HepG2 (cell line): ENCODE data around the gene ARHGAP22.

Source experiments
- BCL6 ChIP-seq: IDR thresholded peaks from 2 replicates; pipeline ENCODE4 v1.6.1; 2016; ENCODE audit warnings: missing genetic modification reagents, missing compliant biosample characterization
- BHLHE40 ChIP-seq: IDR thresholded peaks from 2 replicates; pipeline ENCODE4 v1.6.1; 2011; ENCODE audit warnings: low read length, improper control_type of control experiment
- CTCF ChIP-seq: sonication (generic); formaldehyde crosslinking; IDR thresholded peaks from 2 replicates; pipeline ENCODE4 v1.5.0; 2020; ENCODE audit warnings: mild to moderate bottlenecking, missing genetic modification reagents, moderate library complexity
- EZH2 ChIP-seq: conservative IDR thresholded peaks from 2 replicates; pipeline ENCODE4 v1.6.1; 2012; ENCODE audit warnings: mild to moderate bottlenecking, low read depth, low read length, moderate library complexity
- HNF4A ChIP-seq: sonication (generic); formaldehyde crosslinking; IDR thresholded peaks from 2 replicates; pipeline ENCODE4 v1.4.0; 2020; ENCODE audit warnings: missing genetic modification reagents
- KAT8 ChIP-seq: IDR thresholded peaks from 2 replicates; pipeline ENCODE4 v1.6.1; 2016; ENCODE audit warnings: missing genetic modification reagents, missing compliant biosample characterization
- KLF13 ChIP-seq: sonication (generic); formaldehyde crosslinking; IDR thresholded peaks from 2 replicates; pipeline ENCODE4 v1.4.0; 2020; ENCODE audit warnings: mild to moderate bottlenecking, missing genetic modification reagents
- NFE2L2 ChIP-seq: fragments of 150-350 bp; IDR thresholded peaks from 2 replicates; pipeline ENCODE4 v1.6.1; 2014; ENCODE audit warnings: low read length
- POLR2A ChIP-seq, 2 experiments: IDR thresholded peaks; 2 replicates each; pipeline ENCODE4 v1.6.1; 2011; ENCODE audit warnings: low read depth in 2 of 2, low read length in 2 of 2, mild to moderate bottlenecking in 1 of 2, moderate library complexity in 1 of 2; ENCODE audit not compliant: insufficient read depth in 1 of 2
- TCF7L2 ChIP-seq: IDR thresholded peaks from 2 replicates; pipeline ENCODE4 v1.6.1; 2011; ENCODE audit warnings: mild to moderate bottlenecking, low read depth, low read length, moderate library complexity
- ZNF280D ChIP-seq: sonication (generic); formaldehyde crosslinking; IDR thresholded peaks from 2 replicates; pipeline ENCODE4 v1.5.1; 2020; ENCODE audit warnings: mild to moderate bottlenecking, missing genetic modification reagents
- ZNF329 ChIP-seq: sonication (generic); formaldehyde crosslinking; IDR thresholded peaks from 2 replicates; pipeline ENCODE4 v1.9.0; 2021; ENCODE audit warnings: low read depth, mild to moderate bottlenecking, missing genetic modification reagents

- TF ChIP-seq KAT8 (CRISPR knock-in tag) (no peak), NFE2L2 (no peak), TCF7L2 (no peak), ZNF280D (CRISPR knock-in tag) (no peak), CTCF (CRISPR knock-in tag) (no peak), KLF13 (CRISPR knock-in tag) (no peak), HNF4A (no peak), ZNF329 (no peak), EZH2 (no peak), BCL6 (CRISPR knock-in tag) (no peak), BHLHE40 (no peak), POLR2A (IDR thresholded peaks at IDR 0.05; ENCODE audit: insufficient read depth in 1 of 2, low read depth in 2 of 2, low read length in 2 of 2) (no peak)
Observed at GRCh38 chr10:48623607-48624132, 18.8 kb upstream of the ARHGAP22 start.
